ENCODE results near the gene IRX4.

GRCh38 chr5:1917830-1918487, 35.2 kb upstream of the IRX4 start:
- no peak for TF ChIP-seq ESRRG (CRISPR knock-in tag; IDR thresholded peaks at IDR 0.05)
- no peak for TF ChIP-seq POU6F1 (CRISPR knock-in tag; IDR thresholded peaks at IDR 0.05; ENCODE audit: borderline replicate concordance, low read depth)
- no peak for TF ChIP-seq SNAI2 (CRISPR knock-in tag; IDR thresholded peaks at IDR 0.05)
- no peak for TF ChIP-seq CSDC2 (CRISPR knock-in tag; IDR thresholded peaks at IDR 0.05)
- TF ChIP-seq ARNTL (CRISPR knock-in tag; IDR thresholded peaks at IDR 0.05; ENCODE audit: borderline replicate concordance, low read depth), result no peak
- TF ChIP-seq ZFP30 (CRISPR knock-in tag; IDR thresholded peaks at IDR 0.05), result no peak
- TF ChIP-seq ZC3H10 (CRISPR knock-in tag; IDR thresholded peaks at IDR 0.05), result no peak
- no peak for TF ChIP-seq BACH2 (CRISPR knock-in tag; IDR thresholded peaks at IDR 0.05; ENCODE audit: borderline replicate concordance)
- TF ChIP-seq PATZ1 (CRISPR knock-in tag; IDR thresholded peaks at IDR 0.05; ENCODE audit: borderline replicate concordance), result no peak
- TF ChIP-seq PPARA (CRISPR knock-in tag; IDR thresholded peaks at IDR 0.05; ENCODE audit: borderline replicate concordance), result no peak
- no peak for TF ChIP-seq CREB5 (CRISPR knock-in tag; IDR thresholded peaks at IDR 0.05; ENCODE audit: low read depth)
